ENCODE data around the gene ZBTB24.

DNA sequence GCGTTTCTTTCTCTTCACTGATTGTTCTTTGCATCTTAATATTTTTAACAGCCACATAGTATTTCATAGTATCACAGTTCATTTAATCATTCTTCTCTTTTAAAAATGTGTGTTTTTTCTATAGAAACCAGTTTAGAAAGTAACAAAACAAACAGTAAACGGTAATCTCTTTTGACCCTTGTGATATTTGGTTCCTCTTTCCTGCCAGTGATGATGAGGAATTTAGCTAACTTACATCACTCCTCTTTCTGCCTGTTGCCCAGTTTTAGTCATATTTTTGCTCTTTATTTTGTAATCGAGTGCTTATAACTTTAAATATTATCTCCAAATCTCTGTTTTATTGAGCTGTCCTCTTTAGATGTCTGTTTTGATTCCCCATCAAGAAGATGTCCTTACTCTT lies 38.1 kb upstream of the ZBTB24 start:
- TF ChIP-seq, protein P1, sequence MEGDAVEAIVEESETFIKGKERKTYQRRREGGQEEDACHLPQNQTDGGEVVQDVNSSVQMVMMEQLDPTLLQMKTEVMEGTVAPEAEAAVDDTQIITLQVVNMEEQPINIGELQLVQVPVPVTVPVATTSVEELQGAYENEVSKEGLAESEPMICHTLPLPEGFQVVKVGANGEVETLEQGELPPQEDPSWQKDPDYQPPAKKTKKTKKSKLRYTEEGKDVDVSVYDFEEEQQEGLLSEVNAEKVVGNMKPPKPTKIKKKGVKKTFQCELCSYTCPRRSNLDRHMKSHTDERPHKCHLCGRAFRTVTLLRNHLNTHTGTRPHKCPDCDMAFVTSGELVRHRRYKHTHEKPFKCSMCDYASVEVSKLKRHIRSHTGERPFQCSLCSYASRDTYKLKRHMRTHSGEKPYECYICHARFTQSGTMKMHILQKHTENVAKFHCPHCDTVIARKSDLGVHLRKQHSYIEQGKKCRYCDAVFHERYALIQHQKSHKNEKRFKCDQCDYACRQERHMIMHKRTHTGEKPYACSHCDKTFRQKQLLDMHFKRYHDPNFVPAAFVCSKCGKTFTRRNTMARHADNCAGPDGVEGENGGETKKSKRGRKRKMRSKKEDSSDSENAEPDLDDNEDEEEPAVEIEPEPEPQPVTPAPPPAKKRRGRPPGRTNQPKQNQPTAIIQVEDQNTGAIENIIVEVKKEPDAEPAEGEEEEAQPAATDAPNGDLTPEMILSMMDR (IDR thresholded peaks at IDR 0.05): no peak
- no peak for TF ChIP-seq POLR2A (IDR thresholded peaks at IDR 0.05)
